HL-60 (cell line): ENCODE measurements around the gene TPMT.
A peak's percentile ranks its signal among the peaks of the same experiment; 100 is the strongest.

Experiments
- DNase-seq, 2 experiments: peaks; one replicate each; pipeline ENCODE4 v3.0.0-alpha.2; 2010 to 2020; ENCODE audit warnings: low read depth in 1 of 2, low spot score in 1 of 2
- H3K27ac ChIP-seq: fragments of 250-450 bp; sonication (Bioruptor Pico); replicated peaks from 2 replicates; pipeline ENCODE4 v1.5.1; 2020; ENCODE audit warnings: mild to moderate bottlenecking, moderate library complexity
- H3K27me3 ChIP-seq: fragments of 250-450 bp; sonication (Bioruptor Pico); 2 replicates; pipeline ENCODE4 v1.5.1; 2021; ENCODE audit warnings: mild to moderate bottlenecking, moderate library complexity; ENCODE audit not compliant: insufficient read depth, poor library complexity, severe bottlenecking
- H3K4me3 ChIP-seq: replicated peaks from 2 replicates; pipeline ENCODE4 v1.5.1; 2011; ENCODE audit warnings: mild to moderate bottlenecking, control low read depth, low read length; ENCODE audit not compliant: insufficient read depth
- GABPA ChIP-seq: IDR thresholded peaks from 2 replicates; pipeline ENCODE4 v1.6.1; 2012; ENCODE audit warnings: low read depth
- POLR2AphosphoS5 ChIP-seq: IDR thresholded peaks from 2 replicates; pipeline ENCODE4 v1.6.1; 2012; ENCODE audit warnings: low read depth
- REST ChIP-seq: IDR thresholded peaks from 2 replicates; pipeline ENCODE4 v1.6.1; 2012; ENCODE audit warnings: low read depth; ENCODE audit not compliant: insufficient replicate concordance
- SPI1 ChIP-seq: IDR thresholded peaks from 2 replicates; pipeline ENCODE4 v1.6.1; 2012; ENCODE audit warnings: low read depth, mild to moderate bottlenecking, borderline replicate concordance
- TF ChIP-seq, protein P1 (sequence below): IDR thresholded peaks from one replicate; pipeline ENCODE4 v1.5.1; 2011; ENCODE audit warnings: low read length, control low read depth, inconsistent platforms; ENCODE audit not compliant: insufficient read depth

Gene TPMT

GRCh38 chr6:18161431-18161830 lies 6.6 kb upstream of the TPMT start:
- no peak overlapping the region for H3K4me3 ChIP-seq
- no peak overlapping the region for H3K27ac ChIP-seq
- DNase-seq = no peak
- no peaks in the 10 kb centered on the region for H3K27me3 ChIP-seq
- TF ChIP-seq, protein P1, sequence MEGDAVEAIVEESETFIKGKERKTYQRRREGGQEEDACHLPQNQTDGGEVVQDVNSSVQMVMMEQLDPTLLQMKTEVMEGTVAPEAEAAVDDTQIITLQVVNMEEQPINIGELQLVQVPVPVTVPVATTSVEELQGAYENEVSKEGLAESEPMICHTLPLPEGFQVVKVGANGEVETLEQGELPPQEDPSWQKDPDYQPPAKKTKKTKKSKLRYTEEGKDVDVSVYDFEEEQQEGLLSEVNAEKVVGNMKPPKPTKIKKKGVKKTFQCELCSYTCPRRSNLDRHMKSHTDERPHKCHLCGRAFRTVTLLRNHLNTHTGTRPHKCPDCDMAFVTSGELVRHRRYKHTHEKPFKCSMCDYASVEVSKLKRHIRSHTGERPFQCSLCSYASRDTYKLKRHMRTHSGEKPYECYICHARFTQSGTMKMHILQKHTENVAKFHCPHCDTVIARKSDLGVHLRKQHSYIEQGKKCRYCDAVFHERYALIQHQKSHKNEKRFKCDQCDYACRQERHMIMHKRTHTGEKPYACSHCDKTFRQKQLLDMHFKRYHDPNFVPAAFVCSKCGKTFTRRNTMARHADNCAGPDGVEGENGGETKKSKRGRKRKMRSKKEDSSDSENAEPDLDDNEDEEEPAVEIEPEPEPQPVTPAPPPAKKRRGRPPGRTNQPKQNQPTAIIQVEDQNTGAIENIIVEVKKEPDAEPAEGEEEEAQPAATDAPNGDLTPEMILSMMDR = no peak
- TF ChIP-seq GABPA (no peak), SPI1 (no peak), REST (no peak), POLR2AphosphoS5 (no peak)

- DNase-seq = no peak
- TF ChIP-seq SPI1 (no peak), POLR2AphosphoS5 (no peak), GABPA (no peak), REST (no peak)
- TF ChIP-seq, protein P1 = no peak
- Histone ChIP-seq H3K27me3 (no peaks in the 10 kb centered on the region), H3K27ac (no peak overlapping the region), H3K4me3 (no peak overlapping the region)
These were observed 6.0 kb upstream of the TPMT start for GRCh38 chr6:18160911-18161310.

DNA sequence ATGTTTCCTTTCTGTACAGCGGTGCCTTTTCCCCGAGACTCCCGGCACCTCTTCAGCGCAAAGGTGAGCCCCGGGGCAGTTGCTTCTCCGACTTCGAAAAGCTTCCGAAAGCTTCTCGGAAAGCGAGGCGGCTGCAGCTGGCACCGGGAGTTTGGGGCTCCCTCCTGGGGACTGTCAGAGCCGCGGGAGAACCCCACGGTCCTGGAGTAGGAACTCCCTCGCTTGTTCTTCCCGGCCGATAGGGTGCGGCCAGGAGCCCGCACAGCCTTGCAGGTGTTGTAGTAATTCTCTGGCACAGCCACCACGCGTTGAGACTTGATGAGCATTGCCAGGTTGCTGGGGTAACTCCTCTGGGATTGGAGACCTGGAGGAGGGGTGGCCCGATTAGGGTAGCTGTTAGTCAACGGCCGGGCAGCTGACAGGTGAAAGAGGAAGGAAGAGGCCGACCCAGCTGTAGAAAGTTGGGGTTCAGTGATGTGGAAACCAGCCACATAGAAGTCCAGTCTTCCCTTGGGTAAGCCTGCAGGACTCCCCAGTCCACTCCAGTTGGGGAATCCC lies 1.1 kb upstream of the TPMT start:
- Histone ChIP-seq H3K4me3 (peak overlapping the region; percentile 95), H3K27me3 (no peaks in the 10 kb centered on the region), H3K27ac (peak overlapping the region; percentile 93)
- DNase-seq = peak; percentile 83 to 92
- TF ChIP-seq REST = no peak
- TF ChIP-seq, protein P1 = peak; percentile 3
- peak; percentile 73 for TF ChIP-seq POLR2AphosphoS5
- peak; percentile 46; the same call in 1 of the 2 replicates for TF ChIP-seq SPI1
- TF ChIP-seq GABPA = no peak
